HAP-1 (cell line): Measurements from ENCODE around the gene LYRM4.

ENCODE experiments used
- DNase-seq, 2 experiments: peaks; one replicate each; pipeline ENCODE4 v3.0.0-alpha.2; 2016 to 2020; ENCODE audit warnings: low spot score in 2 of 2
- H3K27me3 ChIP-seq: fragments of 250-450 bp; sonication (Bioruptor Pico); 2 replicates; pipeline ENCODE4 v1.5.1; 2020; ENCODE audit warnings: low read depth, mild to moderate bottlenecking, moderate library complexity
- H3K36me3 ChIP-seq: fragments of 250-450 bp; sonication (Bioruptor Pico); replicated peaks from 2 replicates; pipeline ENCODE4 v1.5.1; 2020; ENCODE audit warnings: mild to moderate bottlenecking
- H3K4me1 ChIP-seq: fragments of 250-450 bp; sonication (Bioruptor Pico); 2 replicates; pipeline ENCODE4 v1.5.1; 2020; ENCODE audit warnings: mild to moderate bottlenecking
- H3K4me3 ChIP-seq: fragments of 250-450 bp; sonication (Bioruptor Pico); 2 replicates; pipeline ENCODE4 v1.5.1; 2020; ENCODE audit warnings: mild to moderate bottlenecking, moderate library complexity
- H3K9me3 ChIP-seq: fragments of 250-450 bp; sonication (Bioruptor Pico); 2 replicates; pipeline ENCODE4 v1.5.1; 2020; ENCODE audit warnings: mild to moderate bottlenecking, moderate library complexity
- in situ Hi-C: fragments of 300-500 bp; cut with MboI; formaldehyde crosslinking; loops from 3 replicates; pipeline ENCODE4 v1.14.3; 2020; ENCODE audit warnings: low sequenced_read_pairs, inconsistent platforms, mixed read lengths

The LYRM4 gene

DNA sequence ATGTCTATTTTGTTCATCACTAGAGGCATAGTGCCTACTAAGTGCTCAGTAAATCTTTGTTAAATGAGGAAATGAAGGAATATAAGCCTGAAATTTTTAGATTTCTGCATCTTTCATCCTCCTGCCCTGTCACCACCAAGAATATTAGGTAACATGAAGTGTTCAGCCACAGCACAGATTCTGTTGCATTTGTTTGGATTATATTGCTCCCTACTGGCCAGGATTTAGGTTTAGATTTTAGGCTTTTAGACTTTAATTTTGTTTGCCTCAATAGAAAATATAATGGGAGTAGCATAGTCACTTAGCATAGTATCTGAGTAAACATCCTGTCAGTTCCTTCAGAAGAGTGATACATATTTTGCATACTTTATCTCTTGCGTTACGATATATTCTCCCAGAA lies 14.7 kb upstream of the LYRM4 start:
- no peak overlapping the region for H3K4me3 ChIP-seq
- no peaks in the 10 kb centered on the region for H3K27me3 ChIP-seq
- no peak for DNase-seq
- peaks cover 5% of the 10 kb centered on the region for H3K4me1 ChIP-seq
- no peaks in the 10 kb centered on the region for H3K36me3 ChIP-seq
- in situ Hi-C loops = no loop called here
- H3K9me3 ChIP-seq = no peaks in the 10 kb centered on the region

DNA sequence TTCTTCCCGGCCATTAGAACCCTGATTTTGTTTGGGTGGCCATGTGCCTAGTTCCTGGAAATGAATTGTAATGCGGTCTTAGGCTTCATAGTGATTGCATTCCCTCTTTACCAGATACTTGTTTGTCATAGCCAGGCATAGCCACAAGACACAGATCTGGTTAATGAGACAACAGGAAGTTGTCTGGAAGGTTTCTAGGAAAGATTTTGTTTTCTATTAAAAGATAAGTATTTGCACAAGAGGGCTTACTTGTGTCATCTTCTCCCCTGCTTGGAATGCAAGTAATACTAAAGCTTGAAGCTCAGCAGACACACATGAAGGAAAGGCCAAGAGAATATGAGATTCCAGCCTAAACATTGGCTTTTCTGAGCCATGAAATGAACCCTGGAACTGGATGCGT lies 13.5 kb upstream of the LYRM4 start:
- no peak overlapping the region for H3K4me3 ChIP-seq
- no peaks in the 10 kb centered on the region for H3K9me3 ChIP-seq
- H3K36me3 ChIP-seq = no peaks in the 10 kb centered on the region
- in situ Hi-C loops = no loop called here
- DNase-seq = no peak
- no peaks in the 10 kb centered on the region for H3K27me3 ChIP-seq
- peaks cover 5% of the 10 kb centered on the region for H3K4me1 ChIP-seq

DNA sequence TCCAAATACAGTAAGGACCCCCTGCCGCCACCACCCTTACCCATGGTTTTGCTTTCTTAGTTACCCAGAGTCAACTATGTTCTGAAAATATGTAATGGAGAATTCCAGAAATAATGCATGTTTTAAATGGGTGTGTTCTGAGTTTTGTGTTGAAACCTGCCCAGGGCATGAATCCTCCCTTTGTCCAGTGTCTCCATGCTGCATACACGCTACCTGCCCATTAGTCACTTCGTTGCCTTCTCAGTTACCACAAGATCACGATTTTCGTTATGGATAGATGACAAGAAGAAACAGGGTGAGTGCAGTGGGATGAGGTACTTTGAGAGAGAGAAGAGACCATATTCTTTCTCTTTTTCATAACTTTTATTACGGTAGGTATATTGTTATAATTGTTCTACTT lies 11.2 kb upstream of the LYRM4 start:
- Histone ChIP-seq H3K36me3 (no peaks in the 10 kb centered on the region), H3K27me3 (no peaks in the 10 kb centered on the region), H3K9me3 (no peaks in the 10 kb centered on the region), H3K4me1 (peaks cover 5% of the 10 kb centered on the region), H3K4me3 (no peak overlapping the region)
- DNase-seq = no peak
- in situ Hi-C loops = no loop called here

DNA sequence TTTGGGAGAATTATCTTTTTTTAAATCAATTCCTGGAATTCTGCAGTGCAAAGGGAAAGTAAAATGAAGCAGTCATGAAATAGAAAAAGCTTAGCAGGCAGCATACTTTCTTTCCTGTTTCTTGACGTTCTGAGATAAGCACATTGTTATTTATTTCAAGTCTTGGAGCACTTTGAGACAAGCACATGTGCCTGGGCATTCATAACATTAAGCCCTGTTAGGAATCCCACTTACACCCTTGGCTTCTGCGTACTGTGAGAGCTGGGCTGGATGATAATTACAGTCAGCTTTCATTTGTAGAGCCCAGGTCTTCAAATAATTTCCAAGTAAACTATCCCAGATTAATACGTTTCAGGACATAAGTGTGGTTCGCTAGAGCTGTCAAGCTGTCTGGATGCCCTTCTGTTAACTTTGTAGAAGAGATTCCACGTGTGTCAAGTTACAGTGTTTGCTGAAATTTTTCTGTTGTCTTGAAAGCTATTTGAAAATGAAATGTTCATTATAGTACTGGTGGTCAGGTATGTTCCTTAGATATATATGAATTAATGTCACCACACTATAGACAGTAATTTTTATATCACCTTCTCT lies 9.4 kb upstream of the LYRM4 start:
- Histone ChIP-seq H3K36me3 (no peaks in the 10 kb centered on the region), H3K4me1 (peaks cover 5% of the 10 kb centered on the region), H3K4me3 (no peak overlapping the region), H3K27me3 (no peaks in the 10 kb centered on the region), H3K9me3 (no peaks in the 10 kb centered on the region)
- DNase-seq = no peak
- in situ Hi-C loops = no loop called here

DNA sequence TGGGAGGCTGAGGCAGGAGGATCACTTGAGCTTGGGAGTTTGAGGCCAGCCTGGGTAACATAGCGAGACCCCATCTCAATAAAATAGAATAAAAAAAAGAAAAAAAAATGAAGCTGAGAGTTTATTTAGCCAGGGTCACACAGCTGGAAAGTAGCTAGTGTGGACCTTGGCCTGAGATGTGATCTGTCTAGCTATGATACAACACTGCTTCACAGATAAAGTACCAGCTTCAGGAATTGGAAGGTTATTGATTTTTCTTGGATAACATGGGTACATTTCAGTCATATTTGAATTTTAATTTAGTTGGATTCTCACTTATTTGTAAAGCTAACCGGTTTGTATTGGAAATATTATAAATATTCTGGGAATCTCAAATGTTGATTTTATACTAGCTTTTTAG lies 5.7 kb upstream of the LYRM4 start:
- DNase-seq = no peak
- Histone ChIP-seq H3K36me3 (0 out of 2 replicates have a peak, but pooled peaks cover 1% of the 10 kb centered on the region), H3K27me3 (no peaks in the 10 kb centered on the region), H3K4me1 (peaks cover 6% of the 10 kb centered on the region), H3K4me3 (no peak overlapping the region), H3K9me3 (no peaks in the 10 kb centered on the region)
- in situ Hi-C loops = no loop called here

DNA sequence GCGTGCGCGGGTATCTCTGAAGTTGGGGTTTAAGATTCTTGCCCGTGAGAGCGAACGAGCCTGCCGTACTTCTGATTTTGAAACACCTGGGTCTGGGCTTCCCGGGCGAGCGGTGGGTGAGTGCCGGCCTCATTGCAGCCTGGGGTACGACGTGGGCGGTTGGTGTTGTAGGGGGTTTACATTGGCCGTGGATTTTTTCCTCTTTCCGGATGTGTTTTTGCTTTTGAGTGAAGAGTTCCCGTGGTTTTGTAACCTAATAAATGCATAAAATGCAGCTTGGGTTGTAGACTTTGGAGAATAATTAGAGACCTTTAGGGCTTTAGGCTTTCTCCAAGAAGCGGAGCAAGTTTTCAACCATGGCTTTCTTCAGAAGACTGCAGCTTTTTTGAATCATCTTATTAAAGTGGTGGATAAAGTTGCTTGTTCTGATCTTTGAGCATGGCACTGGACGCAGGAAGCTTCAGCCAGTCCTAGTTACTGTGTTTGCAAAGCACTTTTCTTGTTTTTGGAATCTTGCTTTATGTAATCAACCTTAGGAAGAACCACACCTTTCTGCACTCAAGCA lies 877 bp upstream of the LYRM4 start:
- H3K36me3 ChIP-seq = peaks cover 19% of the 10 kb centered on the region
- peak overlapping the region; percentile 96 for H3K4me3 ChIP-seq
- H3K9me3 ChIP-seq = 0 out of 2 replicates have a peak, but pooled peaks cover 2% of the 10 kb centered on the region
- H3K27me3 ChIP-seq = no peaks in the 10 kb centered on the region
- no peak for DNase-seq
- in situ Hi-C loops = no loop called here
- H3K4me1 ChIP-seq = peaks cover 10% of the 10 kb centered on the region

DNA sequence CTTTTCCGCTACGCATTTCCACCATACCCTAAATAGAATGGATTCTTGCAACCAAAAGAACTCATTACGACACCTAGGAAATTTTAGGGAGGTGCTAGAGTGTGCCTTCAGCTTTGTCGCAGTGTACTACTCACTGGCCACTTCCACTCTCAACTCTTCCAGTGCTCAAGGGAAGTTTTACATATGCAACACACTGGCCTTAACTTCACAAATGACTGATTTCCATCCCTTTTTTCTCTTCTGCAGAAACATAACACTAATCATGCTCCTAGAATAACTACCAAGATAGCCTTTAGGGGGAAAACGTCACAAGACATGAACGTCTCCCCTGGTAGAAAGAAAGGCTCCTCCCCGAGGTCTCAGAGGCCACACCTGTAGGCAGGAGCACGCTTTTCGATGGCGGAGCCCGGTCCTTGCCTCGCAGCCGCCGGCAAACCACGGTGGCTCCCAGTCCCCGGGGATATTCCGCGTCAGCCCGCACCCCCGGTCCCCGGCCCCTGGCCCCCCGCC lies 584 bp downstream of the LYRM4 start:
- Histone ChIP-seq H3K27me3 (no peaks in the 10 kb centered on the region), H3K4me3 (peak overlapping the region; percentile 96), H3K4me1 (peaks cover 10% of the 10 kb centered on the region), H3K9me3 (0 out of 2 replicates have a peak, but pooled peaks cover 2% of the 10 kb centered on the region), H3K36me3 (peaks cover 23% of the 10 kb centered on the region)
- DNase-seq = peak; percentile 34 to 59
- in situ Hi-C loops = no loop called here

DNA sequence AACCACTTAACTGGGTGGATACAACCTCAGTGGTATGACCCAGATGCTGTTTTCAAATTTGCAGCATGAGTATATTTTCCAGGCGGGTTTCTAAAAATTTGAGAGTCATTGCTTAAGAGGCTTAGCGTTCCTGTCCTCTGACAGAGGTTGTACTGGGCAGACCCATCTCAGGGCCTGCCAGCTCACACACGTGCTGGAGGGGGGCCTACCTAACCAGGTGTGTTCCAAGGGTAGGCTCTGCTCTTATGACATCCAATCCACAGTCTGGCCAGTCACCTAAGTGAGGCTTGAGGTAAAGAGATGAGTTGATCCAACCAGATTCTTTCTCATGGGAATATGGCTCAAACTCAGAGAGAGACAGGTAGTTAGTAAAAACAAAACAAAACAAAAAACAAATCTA lies 1.3 kb downstream of the LYRM4 start:
- H3K4me3 ChIP-seq = peak overlapping the region; percentile 96

DNA sequence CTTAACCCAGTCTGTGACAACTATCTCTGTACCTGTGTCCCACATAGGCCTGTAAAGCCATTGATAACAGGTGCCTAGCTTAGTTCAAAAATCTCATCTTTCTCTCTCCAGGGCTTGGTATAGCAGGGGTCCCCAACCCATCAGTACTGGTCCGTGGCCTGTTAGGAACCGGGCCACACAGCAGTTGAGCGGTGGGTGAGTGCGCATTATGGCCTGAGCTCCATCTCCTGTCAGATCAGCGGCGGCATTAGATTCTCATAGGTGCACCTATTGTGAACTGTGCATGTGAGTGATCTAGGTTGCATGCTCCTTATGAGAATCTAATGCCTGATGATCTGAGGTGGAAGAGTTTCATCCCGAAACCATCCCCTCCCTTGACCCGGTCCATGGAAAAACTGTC lies 3.4 kb downstream of the LYRM4 start:
- Histone ChIP-seq H3K36me3 (peaks cover 34% of the 10 kb centered on the region), H3K9me3 (0 out of 2 replicates have a peak, but pooled peaks cover 2% of the 10 kb centered on the region), H3K27me3 (no peaks in the 10 kb centered on the region), H3K4me1 (peaks cover 5% of the 10 kb centered on the region), H3K4me3 (no peak overlapping the region)
- in situ Hi-C loops = no loop called here
- DNase-seq = no peak

More for the DNA sequence above, 1.3 kb downstream of the LYRM4 start:
- Histone ChIP-seq H3K36me3 (peaks cover 23% of the 10 kb centered on the region), H3K9me3 (0 out of 2 replicates have a peak, but pooled peaks cover 2% of the 10 kb centered on the region), H3K27me3 (no peaks in the 10 kb centered on the region), H3K4me1 (peaks cover 10% of the 10 kb centered on the region)
- DNase-seq = no peak
- in situ Hi-C loops = no loop called here

DNA sequence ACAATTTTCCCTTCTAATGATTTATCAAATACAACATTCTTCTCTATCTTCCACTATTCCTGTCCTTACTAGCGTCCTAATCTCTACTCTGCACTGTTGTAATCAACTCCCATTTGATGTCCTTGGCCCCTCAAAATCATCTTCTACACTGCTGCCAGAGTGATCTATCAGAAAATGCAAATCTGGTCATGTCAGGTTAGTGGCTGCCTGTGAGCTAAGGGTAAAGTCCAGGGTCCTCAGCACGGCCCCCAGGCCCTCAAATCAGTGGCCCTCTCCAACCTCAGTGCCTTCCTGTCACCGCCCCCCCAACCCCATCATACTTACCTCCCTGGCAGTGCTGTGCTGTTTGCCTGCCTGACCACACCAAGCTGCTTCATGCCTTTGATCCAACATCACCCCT lies 3.8 kb downstream of the LYRM4 start:
- Histone ChIP-seq H3K36me3 (peaks cover 35% of the 10 kb centered on the region), H3K4me3 (no peak overlapping the region), H3K4me1 (peaks cover 4% of the 10 kb centered on the region), H3K9me3 (0 out of 2 replicates have a peak, but pooled peaks cover 2% of the 10 kb centered on the region), H3K27me3 (no peaks in the 10 kb centered on the region)
- no peak for DNase-seq
- in situ Hi-C loops = no loop called here

DNA sequence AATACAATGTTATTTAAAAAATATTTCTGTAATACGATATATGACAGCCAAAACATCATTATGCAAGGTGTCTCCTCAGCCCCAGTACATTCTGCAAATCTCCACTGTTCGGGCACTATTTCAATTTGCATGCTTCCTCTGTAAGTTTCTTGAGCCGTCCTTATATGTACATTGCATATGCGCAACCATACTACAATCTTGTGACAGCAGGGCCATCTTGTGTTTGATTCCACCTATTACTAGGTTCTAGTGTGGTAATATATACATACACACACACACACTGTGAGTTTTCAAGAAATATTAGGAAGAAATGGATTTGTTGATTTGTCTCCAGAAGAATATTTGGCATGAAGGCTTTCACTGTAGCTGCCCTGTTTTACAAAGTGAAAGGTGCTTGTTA lies 9.8 kb downstream of the LYRM4 start:
- H3K9me3 ChIP-seq = no peaks in the 10 kb centered on the region
- H3K4me3 ChIP-seq = no peak overlapping the region
- no peaks in the 10 kb centered on the region for H3K27me3 ChIP-seq
- H3K4me1 ChIP-seq = peaks cover 41% of the 10 kb centered on the region
- in situ Hi-C loops = no loop called here
- H3K36me3 ChIP-seq = peaks cover 14% of the 10 kb centered on the region
- peak; percentile 18 to 43 for DNase-seq

DNA sequence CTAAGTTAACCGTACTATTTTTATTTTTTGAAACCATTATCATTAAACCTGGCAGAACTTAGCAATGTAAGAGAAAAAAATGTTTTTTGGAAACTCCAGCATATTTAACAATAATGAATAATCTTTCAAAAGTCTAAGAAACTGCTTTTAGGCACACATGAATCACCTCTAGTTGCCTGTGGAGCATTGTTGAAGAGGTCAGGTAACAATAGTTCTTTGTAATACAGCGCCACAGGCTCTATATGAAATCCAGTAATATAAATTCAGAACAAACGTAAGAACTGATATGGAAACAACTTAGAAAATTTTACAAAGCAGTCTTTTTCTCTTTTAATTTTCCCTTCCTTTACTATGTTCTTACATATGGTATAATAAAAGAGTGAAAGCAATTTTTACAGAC lies 10.3 kb downstream of the LYRM4 start:
- Histone ChIP-seq H3K4me1 (peaks cover 41% of the 10 kb centered on the region), H3K9me3 (no peaks in the 10 kb centered on the region), H3K36me3 (peaks cover 13% of the 10 kb centered on the region), H3K27me3 (no peaks in the 10 kb centered on the region), H3K4me3 (no peak overlapping the region)
- DNase-seq = peak in 1 of 2 experiments; percentile 71
- in situ Hi-C loops = no loop called here

DNA sequence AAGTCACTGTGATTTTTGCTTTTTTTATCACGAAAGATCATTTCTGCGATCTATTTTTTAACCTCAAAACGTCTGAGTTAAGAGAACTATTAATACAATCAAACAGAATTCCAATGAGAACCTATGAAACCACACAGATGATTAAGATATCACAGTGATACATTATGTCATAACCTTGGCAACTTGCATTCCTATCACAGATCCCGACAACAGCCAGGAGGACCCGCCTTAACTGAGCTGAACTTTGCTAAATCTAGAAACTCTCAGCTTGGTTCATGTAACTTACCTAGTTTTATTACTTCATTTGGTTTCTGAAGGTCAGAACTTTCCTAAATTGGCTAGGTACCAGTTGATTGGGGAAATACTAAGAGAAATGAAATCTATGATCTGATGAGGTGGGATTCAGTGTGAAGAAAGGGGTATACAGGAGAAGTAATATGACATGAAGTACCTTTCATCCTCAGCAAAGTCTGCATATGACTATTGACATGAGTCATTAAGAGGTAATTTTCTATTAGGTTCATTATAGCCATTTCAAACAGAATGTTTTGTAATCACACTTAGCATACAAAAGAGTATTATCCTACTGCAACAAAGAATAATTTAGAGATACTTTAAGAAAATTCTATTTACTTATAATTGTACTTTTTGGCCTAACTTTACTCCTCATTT lies 11.2 kb downstream of the LYRM4 start:
- no peak for DNase-seq
- Histone ChIP-seq H3K4me3 (no peak overlapping the region), H3K4me1 (peaks cover 41% of the 10 kb centered on the region), H3K9me3 (no peaks in the 10 kb centered on the region), H3K36me3 (peaks cover 13% of the 10 kb centered on the region), H3K27me3 (no peaks in the 10 kb centered on the region)
- in situ Hi-C loops = no loop called here
